Gastroesophageal sphincter (tissue), 4 donors: ENCODE results near the gene TEX101. TPM values are rescaled to one million over a fixed set of nuclear protein-coding genes. Genes with fewer than 3 reads are reported as not detected.
"Not testable (repeated sequence)": the region's sequence is repeated elsewhere in the genome, so short reads cannot be mapped to it uniquely, and the experiment has no call there.

ENCODE experiments used
- ATAC-seq: fragments of 150-250 bp; one replicate; pipeline ENCODE4 v1.9.1; 2016; ENCODE audit warnings: mild to moderate bottlenecking, moderate library complexity
- H3K27ac ChIP-seq, 4 donors: fragments of 200-600 bp; sonication (generic) in 3 of 4; 1 replicate in 3 of 4; 2 replicates in 1 of 4; pipeline ENCODE4 v1.5.1; 2016 to 2019
- H3K27me3 ChIP-seq: fragments of 200-600 bp; sonication (generic); one replicate; pipeline ENCODE4 v1.5.1; 2019
- H3K36me3 ChIP-seq, 2 donors: fragments of 200-600 bp; sonication (generic); one replicate each; pipeline ENCODE4 v1.5.1; 2019; ENCODE audit warnings: control low read depth in 1 of 2
- H3K4me1 ChIP-seq, 3 donors: fragments of 200-600 bp; sonication (generic); 1 replicate in 2 of 3; 2 replicates in 1 of 3; pipeline ENCODE4 v1.5.1; 2016 to 2019; ENCODE audit warnings: control low read depth in 2 of 3
- H3K4me3 ChIP-seq, 2 donors: fragments of 200-600 bp; sonication (generic); one replicate each; pipeline ENCODE4 v1.5.1; 2019; ENCODE audit warnings: mild to moderate bottlenecking in 1 of 2, moderate library complexity in 1 of 2
- H3K9me3 ChIP-seq, 3 donors: fragments of 200-600 bp; sonication (generic); one replicate each; pipeline ENCODE4 v1.5.1; 2017 to 2019; ENCODE audit warnings: control low read depth in 2 of 3
- EP300 ChIP-seq: sonication (generic); formaldehyde crosslinking; IDR thresholded peaks from one replicate; pipeline ENCODE4 v1.6.1; 2017; ENCODE audit warnings: antibody characterized with exemption, mild to moderate bottlenecking
- POLR2A ChIP-seq, 2 donors: fragments of 450-650 bp; IDR thresholded peaks; one replicate each; pipeline ENCODE4 v1.6.1; 2017; ENCODE audit warnings: antibody characterized with exemption in 2 of 2, mild to moderate bottlenecking in 2 of 2, moderate library complexity in 1 of 2
- POLR2AphosphoS5 ChIP-seq: sonication (generic); formaldehyde crosslinking; IDR thresholded peaks from one replicate; pipeline ENCODE4 v1.6.1; 2017; ENCODE audit warnings: antibody characterized with exemption
- WGBS, 2 donors: methylation state at CpG; one replicate each; pipeline ENCODE4 v1.1.5; 2018; ENCODE audit warnings: low coverage in 1 of 2; 5-methylcytosine and 5-hydroxymethylcytosine counted together
- total RNA-seq, 4 donors: library from RNA; depleted of rRNA; stranded (reverse); fragments of >200 nt; gene quantifications; one replicate each; pipeline ENCODE4 v1.1.0, GENCODE V29; 2016
- TF ChIP-seq, protein P1 (sequence below), 4 experiments: fragments of 200-600 bp in 2 of 4; fragments of 450-650 bp in 2 of 4; sonication (generic) in 1 of 4; IDR thresholded peaks; one replicate each; pipeline ENCODE4 v1.5.1; 2017 to 2019; ENCODE audit warnings: antibody characterized with exemption in 4 of 4, mild to moderate bottlenecking in 2 of 4, moderate library complexity in 2 of 4

The TEX101 gene, protein sequence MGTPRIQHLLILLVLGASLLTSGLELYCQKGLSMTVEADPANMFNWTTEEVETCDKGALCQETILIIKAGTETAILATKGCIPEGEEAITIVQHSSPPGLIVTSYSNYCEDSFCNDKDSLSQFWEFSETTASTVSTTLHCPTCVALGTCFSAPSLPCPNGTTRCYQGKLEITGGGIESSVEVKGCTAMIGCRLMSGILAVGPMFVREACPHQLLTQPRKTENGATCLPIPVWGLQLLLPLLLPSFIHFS
- not detected for total RNA-seq

DNA sequence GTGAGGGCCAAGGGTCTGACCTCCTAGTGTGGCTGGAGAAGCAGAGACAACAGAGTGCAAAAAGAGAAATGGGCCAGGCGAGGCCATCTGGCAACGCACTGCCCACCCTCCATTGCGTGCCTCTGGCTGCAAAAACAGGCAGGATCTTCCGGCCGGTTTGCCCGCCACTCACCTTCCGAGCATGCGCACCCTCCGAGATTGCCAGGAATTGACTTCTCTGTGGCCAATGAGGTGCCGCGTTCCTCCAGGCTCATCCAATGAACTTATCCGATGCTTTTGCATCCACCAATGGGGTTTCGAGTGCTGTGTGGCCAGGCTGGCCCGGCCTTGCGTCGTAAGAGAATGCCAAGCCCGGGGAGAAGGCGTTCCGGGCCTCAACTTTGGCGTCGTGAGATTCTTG lies at the start of gene TEX101:
Gene TEX101, plus strand, starts transcription at position 337 of the 400 bp plus-strand sequence. CDS start 1,030 bp downstream, outside the sequence.
- Histone ChIP-seq H3K4me3 (no peak within 1 kb of the TSS), H3K9me3 (no peaks in the 10 kb centered on the region), H3K4me1 (no peaks in the 10 kb centered on the region), H3K36me3 (no peaks in the 10 kb centered on the region), H3K27ac (no peak within 1 kb of the TSS), H3K27me3 (no peaks in the 10 kb centered on the region)
- 89 to 100% methylated on average over 3 to 10 of the region's 21 CpGs for WGBS, 2 donors
- no peak for ATAC-seq
- TF ChIP-seq POLR2AphosphoS5 = no peak
- no peak for TF ChIP-seq EP300
- TF ChIP-seq POLR2A (IDR thresholded peaks at IDR 0.05) = no peak
- TF ChIP-seq, protein P1, sequence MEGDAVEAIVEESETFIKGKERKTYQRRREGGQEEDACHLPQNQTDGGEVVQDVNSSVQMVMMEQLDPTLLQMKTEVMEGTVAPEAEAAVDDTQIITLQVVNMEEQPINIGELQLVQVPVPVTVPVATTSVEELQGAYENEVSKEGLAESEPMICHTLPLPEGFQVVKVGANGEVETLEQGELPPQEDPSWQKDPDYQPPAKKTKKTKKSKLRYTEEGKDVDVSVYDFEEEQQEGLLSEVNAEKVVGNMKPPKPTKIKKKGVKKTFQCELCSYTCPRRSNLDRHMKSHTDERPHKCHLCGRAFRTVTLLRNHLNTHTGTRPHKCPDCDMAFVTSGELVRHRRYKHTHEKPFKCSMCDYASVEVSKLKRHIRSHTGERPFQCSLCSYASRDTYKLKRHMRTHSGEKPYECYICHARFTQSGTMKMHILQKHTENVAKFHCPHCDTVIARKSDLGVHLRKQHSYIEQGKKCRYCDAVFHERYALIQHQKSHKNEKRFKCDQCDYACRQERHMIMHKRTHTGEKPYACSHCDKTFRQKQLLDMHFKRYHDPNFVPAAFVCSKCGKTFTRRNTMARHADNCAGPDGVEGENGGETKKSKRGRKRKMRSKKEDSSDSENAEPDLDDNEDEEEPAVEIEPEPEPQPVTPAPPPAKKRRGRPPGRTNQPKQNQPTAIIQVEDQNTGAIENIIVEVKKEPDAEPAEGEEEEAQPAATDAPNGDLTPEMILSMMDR (IDR thresholded peaks at IDR 0.05) = no peak

DNA sequence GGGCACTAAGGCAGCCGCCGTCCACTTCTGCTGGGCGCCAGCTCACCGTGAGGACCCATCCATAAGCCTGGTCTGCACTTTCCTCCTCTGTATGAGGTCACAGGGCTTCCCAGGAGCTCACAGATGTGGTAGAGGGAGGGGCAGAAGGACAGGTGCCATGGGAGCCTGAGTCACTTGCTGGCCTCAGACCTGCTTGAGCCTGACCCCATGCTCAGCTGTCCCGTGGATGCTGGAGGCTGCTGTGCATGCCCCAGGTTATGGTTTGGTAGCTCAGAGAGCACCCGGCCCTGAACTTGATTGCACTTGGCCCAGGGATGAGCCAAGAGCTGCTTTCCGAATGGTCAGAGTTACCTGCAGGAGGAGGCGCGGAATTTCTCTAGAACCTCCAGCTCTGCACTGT lies 49.0 kb upstream of the TEX101 start:
- peaks cover 24% of the 10 kb centered on the region for H3K27me3 ChIP-seq
- H3K4me1 ChIP-seq, H3K27ac ChIP-seq, H3K4me3 ChIP-seq, ATAC-seq, H3K36me3 ChIP-seq, H3K9me3 ChIP-seq: not testable (repeated sequence)
- WGBS, 2 donors = 81% methylated on average over 4 of the region's 9 CpGs

DNA sequence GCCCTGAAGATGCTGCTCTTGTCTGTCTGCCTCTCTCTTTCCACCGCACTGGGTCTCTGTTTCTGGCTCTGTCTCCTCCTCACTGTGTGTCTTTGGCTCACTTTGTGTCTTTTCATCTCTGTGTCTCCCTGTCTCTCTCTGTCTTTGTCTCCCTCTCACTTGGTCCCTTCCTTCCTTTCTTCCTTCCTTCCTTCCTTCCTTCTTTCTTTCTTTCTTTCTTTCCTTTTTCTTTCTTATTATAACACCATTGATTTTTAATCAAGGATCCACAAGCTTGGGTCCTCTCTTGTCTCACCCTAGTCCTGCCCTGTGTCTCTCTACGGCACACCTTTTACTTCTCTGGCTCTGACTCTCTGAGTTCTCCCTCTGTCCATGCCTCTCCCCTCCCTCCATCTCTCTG lies 46.9 kb upstream of the TEX101 start:
- no peak for ATAC-seq
- 85% methylated on average over 2 of the region's 2 CpGs for WGBS, 2 donors
- Histone ChIP-seq H3K4me3 (no peak overlapping the region), H3K36me3 (no peaks in the 10 kb centered on the region), H3K4me1 (no peaks in the 10 kb centered on the region), H3K27ac (no peak overlapping the region), H3K9me3 (no peaks in the 10 kb centered on the region), H3K27me3 (peaks cover 17% of the 10 kb centered on the region)
- no peak for TF ChIP-seq POLR2A (IDR thresholded peaks at IDR 0.05)
- TF ChIP-seq, protein P1 (IDR thresholded peaks at IDR 0.05) = no peak
- TF ChIP-seq POLR2AphosphoS5 = no peak
- no peak for TF ChIP-seq EP300

DNA sequence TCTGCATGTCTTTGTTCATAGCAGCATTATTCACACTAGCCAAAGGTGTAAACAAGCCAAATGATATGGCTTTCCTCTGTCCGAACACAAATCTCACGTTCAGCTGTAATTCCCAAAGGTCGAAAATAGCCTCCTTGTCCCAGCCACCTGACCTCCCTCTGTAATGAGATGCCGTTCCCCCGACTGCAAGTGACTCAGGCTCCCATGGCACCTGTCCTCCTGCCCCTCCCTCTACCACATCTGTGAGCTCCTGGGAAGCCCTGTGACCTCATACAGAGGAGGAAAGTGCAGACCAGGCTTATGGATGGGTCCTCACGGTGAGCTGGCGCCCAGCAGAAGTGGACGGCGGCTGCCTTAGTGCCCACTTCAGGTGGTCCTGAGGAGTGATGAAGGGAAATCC lies 45.8 kb upstream of the TEX101 start:
- not testable (repeated sequence) for ATAC-seq, H3K4me1 ChIP-seq, H3K27ac ChIP-seq, H3K4me3 ChIP-seq, H3K9me3 ChIP-seq, H3K36me3 ChIP-seq
- peaks cover 12% of the 10 kb centered on the region for H3K27me3 ChIP-seq
- WGBS, 2 donors = 60% methylated on average over 1 of the region's 9 CpGs; no CpG with 5 or more reads in 1 of the 2 donors

DNA sequence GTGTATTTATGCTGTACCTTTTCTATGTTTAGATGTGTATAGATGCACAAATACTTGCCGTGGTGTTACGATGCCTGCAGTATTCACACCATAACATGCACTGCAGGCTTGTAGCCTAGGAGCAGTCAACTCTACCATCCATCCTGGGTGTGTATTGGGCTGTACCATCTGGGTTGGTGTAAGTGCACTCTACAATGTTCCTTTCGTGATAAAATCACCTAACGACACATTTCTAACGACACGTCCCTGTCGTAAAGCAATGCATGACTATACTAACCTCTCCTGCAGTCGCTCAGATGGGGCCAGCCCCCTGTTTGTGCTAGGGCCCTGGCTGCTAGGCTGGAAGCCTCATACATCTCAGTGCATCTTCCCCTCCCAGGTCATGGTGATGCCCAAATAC lies 42.8 kb upstream of the TEX101 start:
- Histone ChIP-seq H3K4me1 (no peaks in the 10 kb centered on the region), H3K27me3 (peaks cover 10% of the 10 kb centered on the region), H3K36me3 (no peaks in the 10 kb centered on the region), H3K9me3 (no peaks in the 10 kb centered on the region), H3K4me3 (no peak overlapping the region), H3K27ac (no peak overlapping the region)
- 64 to 65% methylated on average over 4 to 5 of the region's 8 CpGs for WGBS, 2 donors
- no peak for ATAC-seq
- TF ChIP-seq, protein P1 (IDR thresholded peaks at IDR 0.05) = no peak
- TF ChIP-seq POLR2A (IDR thresholded peaks at IDR 0.05) (no peak), EP300 (no peak), POLR2AphosphoS5 (no peak)

DNA sequence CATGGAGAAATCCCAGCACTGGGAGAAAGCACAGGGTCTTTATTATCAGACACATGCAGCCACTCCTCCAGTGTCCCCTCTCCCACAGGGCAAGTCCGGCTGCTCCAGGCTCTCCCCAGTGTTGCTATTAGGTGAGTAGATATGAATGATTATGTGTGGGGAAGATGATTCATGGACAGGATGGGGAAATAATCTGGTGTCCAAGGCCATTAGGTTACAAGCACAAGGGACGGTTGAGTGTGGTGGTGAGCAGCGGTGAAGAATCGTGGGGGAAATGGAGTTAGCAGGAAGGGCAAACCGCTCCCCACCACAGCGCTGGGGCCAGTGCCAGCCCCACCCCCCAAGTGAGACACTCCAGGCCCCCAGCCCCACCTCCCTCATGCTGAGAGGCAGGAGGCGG lies 42.2 kb upstream of the TEX101 start:
- H3K4me1 ChIP-seq = no peaks in the 10 kb centered on the region
- 64% methylated on average over 5 of the region's 7 CpGs; no CpG with 5 or more reads in 1 of the 2 donors for WGBS, 2 donors
- H3K36me3 ChIP-seq = no peaks in the 10 kb centered on the region
- ATAC-seq = no peak
- no peak overlapping the region for H3K4me3 ChIP-seq
- H3K9me3 ChIP-seq = no peaks in the 10 kb centered on the region
- peaks cover 9% of the 10 kb centered on the region for H3K27me3 ChIP-seq
- TF ChIP-seq POLR2A (IDR thresholded peaks at IDR 0.05) (no peak), EP300 (no peak), POLR2AphosphoS5 (no peak)
- no peak overlapping the region for H3K27ac ChIP-seq

DNA sequence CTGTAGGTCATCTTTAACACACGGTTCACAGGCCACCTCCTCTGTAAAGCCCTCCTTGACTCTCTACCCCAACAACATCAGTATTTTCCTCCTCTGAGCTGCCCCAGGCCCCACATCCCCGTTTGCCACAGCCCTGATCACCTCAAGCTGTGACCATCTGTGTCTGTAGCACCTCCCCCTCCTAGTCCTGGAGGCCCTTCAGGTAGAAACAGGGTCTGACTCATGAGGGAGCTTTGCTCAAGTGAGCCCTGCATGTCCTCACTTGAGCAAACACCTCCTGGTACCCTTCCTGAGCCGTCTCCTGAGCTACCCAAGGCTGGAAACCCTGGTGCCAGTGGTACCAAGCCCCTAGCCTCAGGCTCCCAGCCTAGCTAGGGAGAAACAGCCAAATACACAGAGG lies 37.1 kb upstream of the TEX101 start:
- H3K9me3 ChIP-seq, H3K4me3 ChIP-seq, H3K27ac ChIP-seq, H3K36me3 ChIP-seq, ATAC-seq, H3K4me1 ChIP-seq: not testable (repeated sequence)
- peaks cover 24% of the 10 kb centered on the region for H3K27me3 ChIP-seq
- no CpG with 5 or more reads among the region's 3 CpGs for WGBS, 2 donors
